ENCODE data around the gene RHBDD2.
"Not testable (repeated sequence)": the region's sequence is repeated elsewhere in the genome, so short reads cannot be mapped to it uniquely, and the experiment has no call there.

Gene RHBDD2

GRCh38 chr7:75878769-75879611, at the start of gene RHBDD2:
Gene RHBDD2, plus strand, starts transcription at chr7:75879034. Its CDS starts 49 bp downstream, at chr7:75879083.
- DNase-seq, result peak; percentile 81

- not testable (repeated sequence) for DNase-seq
These were observed 49.2 kb upstream of the RHBDD2 start for GRCh38 chr7:75829656-75830055.

DNA sequence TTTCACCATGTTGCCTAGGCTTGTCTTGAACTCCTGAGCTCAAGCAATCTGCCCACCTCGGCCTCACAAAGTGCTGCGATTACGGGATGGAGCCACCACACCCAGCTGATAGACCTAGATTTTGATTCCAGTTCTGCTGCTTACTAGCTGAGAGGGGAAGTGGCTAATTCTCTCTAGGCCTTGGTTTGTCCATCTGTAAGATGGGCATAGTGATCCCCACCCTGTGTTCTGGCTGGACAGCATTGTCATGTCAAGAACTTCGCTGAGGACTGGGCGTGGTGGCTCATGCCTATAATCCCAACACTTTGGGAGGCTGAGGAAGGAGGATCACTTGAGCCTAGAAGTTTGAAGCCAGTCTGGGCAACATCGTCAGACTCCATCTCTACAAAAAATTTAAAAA, 47.9 kb upstream of the RHBDD2 start:
- DNase-seq, result no peak

GRCh38 chr7:75833662-75834061, 45.2 kb upstream of the RHBDD2 start:
- not testable (repeated sequence) for DNase-seq

DNA sequence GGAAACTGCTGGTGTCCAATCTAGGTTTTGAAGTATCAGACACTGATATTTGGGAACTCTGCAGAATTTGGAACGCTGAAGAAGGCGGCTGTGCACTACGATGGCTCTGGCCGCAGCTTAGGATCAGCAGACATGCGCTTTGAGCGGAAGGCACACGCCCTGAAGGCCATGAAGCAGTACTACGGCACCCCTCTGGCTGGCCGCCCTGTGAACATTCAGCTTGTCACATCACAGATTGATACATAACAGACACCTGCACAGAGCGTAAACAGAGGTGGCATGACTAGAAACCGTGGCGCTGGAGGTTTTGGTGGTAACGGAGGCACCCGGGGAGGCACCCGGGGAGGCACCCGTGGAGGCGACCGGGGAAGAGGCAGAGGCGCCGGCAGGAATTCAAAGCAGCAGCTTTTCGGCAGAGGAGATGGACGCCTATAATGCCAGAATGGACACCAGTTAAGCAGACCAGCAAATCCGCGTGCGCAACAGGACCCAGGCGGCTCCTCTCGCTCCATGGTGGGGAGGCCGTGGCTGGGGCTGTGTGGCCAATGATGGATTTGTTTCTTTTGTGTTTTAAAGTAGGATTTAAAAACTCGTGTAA, 43.0 kb upstream of the RHBDD2 start:
- no peak for DNase-seq

DNA sequence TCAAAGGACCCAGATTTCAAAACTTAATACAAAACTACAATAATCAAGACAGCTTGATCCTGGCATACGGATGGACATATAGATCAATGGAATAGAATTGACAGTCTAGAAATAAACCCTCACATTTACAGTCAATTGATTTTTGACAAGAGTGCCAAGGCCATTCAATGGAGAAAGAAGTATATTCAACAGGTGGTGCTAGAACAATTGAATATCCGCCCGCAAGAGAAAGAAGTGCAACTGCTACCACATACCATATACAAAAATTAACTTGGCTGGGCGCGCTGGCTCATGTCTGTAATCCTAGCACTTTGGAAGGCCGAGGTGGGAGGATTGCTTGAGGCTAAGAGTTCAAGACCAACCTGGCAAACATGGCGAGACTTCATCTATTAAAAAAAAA, 42.0 kb upstream of the RHBDD2 start:
- no peak for DNase-seq

DNA sequence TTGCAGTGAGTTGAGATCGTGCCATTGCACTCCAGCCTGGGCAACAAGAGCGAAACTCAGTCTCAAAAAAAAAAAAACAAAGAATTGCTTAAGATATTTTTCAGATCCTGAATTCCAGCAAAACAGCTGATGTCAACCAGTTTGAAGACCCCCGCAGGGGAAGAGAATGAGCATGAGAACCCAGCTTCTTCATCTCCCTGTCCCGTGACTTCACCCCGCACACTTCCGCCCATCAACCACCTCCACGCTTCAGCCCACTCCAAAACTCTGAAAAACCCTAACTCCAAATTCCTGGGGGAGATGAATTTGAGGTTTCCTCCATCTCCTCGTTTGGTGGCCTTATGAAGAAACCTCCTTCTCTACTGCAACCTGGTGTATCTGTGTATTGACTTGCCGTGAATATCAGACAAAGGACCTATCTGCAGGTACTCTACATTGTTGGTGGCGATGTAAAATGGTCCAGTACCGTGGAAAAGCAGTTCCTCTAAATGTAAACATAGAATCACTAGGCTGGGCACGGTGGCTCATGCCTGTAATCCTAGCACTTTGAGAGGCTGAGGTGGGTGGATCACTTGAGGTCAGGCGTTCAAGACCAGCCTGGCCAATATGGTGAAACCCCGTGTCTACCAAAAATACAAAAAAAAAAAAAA, 40.4 kb upstream of the RHBDD2 start:
- DNase-seq, result not testable (repeated sequence)

DNA sequence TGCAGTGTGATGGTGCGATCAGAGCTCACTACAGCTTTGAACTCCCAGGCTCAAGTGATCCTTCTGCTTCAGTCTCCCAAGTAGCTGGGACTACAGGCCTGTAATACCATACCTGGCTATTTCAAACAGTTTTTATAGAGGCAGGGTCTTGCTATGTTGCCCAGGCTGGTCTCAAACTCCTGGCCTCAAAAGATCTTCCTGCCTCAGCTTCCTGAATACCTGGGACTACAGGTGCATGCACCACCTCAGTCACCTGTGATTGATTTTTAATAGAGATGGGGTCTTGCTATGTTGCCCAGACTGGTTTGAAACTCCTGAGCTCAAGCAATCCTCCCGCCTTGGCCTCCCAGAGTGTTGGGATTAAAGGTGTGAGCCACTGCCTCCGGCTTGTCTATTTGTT, 38.8 kb upstream of the RHBDD2 start:
- DNase-seq, result no peak

GRCh38 chr7:75842836-75843446, 35.9 kb upstream of the RHBDD2 start:
- DNase-seq, result no peak

GRCh38 chr7:75843613-75844116, 35.2 kb upstream of the RHBDD2 start:
- no peak for DNase-seq

- DNase-seq, result no peak
These were observed 34.7 kb upstream of the RHBDD2 start for GRCh38 chr7:75844158-75844557.

GRCh38 chr7:75845132-75845531, 33.7 kb upstream of the RHBDD2 start:
- not testable (repeated sequence) for DNase-seq

- DNase-seq, result no peak
These were observed 31.1 kb upstream of the RHBDD2 start for GRCh38 chr7:75847707-75848106.

- no peak for DNase-seq
These were observed 29.3 kb upstream of the RHBDD2 start for GRCh38 chr7:75849573-75849972.

GRCh38 chr7:75850235-75850634, 28.6 kb upstream of the RHBDD2 start:
- no peak for DNase-seq

GRCh38 chr7:75854233-75854632, 24.6 kb upstream of the RHBDD2 start:
- no peak for DNase-seq

- not testable (repeated sequence) for DNase-seq
These were observed 24.0 kb upstream of the RHBDD2 start for GRCh38 chr7:75854813-75855345.

DNA sequence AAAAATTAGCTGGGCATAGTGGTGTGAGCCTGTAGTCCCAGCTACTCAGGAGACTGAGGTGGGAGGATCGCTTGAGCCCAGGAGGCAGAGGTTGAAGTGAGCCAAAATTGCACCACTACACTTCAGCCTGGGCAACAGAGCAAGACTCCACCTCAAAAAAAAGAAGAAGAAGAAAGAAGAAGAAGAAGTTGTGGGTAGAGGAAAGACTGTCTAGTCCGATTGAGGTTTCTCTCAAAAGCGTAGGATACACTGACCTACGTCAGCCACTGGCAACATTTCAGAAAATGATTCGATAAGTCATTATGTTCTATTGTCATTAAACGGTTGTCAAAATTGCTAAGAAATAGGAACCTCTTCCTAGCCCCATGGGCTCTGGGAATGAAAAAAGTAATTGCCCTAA, 22.3 kb upstream of the RHBDD2 start:
- DNase-seq, result no peak

GRCh38 chr7:75858410-75858809, 20.4 kb upstream of the RHBDD2 start:
- DNase-seq, result no peak

GRCh38 chr7:75861636-75862035, 17.2 kb upstream of the RHBDD2 start:
- no peak for DNase-seq

GRCh38 chr7:75864251-75864650, 14.6 kb upstream of the RHBDD2 start:
- DNase-seq, result not testable (repeated sequence)

DNA sequence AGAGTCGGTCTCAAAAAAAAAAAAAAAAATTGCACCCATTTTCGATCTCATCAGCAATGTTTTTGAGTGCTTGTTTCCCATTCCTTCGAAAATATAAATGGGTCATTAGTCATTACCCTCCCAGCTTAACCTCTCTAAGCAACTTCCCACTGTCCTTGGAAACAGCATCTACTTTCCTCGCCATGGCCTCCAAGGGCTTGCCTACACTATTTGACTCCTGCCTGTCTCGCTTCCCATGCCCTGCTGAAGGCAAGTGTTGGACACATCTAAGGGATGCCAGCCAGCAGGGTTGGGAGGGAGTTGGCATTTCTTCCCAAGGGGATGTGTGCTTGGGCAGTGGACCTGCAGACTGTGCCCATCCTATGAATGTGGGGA, 12.7 kb upstream of the RHBDD2 start:
- DNase-seq, result no peak
